MCF 10A (cell line): ENCODE measurements around the gene MTARC2. TPM values are rescaled to one million over a fixed set of nuclear protein-coding genes. Genes with fewer than 3 reads are reported as not detected.

Experiments
- Bru-seq: library from RNA; stranded (reverse); fragments of 400-500 nt; gene quantifications from one replicate; lab custom pipeline; 2021; lab: Mats Ljungman, UMichigan
- BruChase-seq, 2 experiments: library from RNA; stranded (reverse); fragments of 400-500 nt; gene quantifications; one replicate each; lab custom pipeline; 2021; lab: Mats Ljungman, UMichigan
- BruUV-seq: library from RNA; stranded (reverse); fragments of 400-500 nt; replicated peaks from 2 replicates; lab custom pipeline; 2021; lab: Mats Ljungman, UMichigan
- CTCF ChIA-PET: fragments of 300-600 bp; sonication (Branson Sonifier 250); formaldehyde crosslinking; extraction: SDS; loops from one replicate; lab custom pipeline; 2021; ENCODE audit warnings: antibody characterized with exemption, inconsistent platforms; lab: Yijun Ruan, JAX
- POLR2A ChIA-PET: fragments of 300-600, 350-650 bp; sonication (Branson Sonifier 250); formaldehyde crosslinking; extraction: SDS; loops from one replicate; lab custom pipeline; 2020; ENCODE audit warnings: antibody characterized with exemption, inconsistent platforms; lab: Yijun Ruan, JAX
- DNase-seq: peaks from one replicate; pipeline ENCODE4 v3.0.0-alpha.2; 2018; ENCODE audit not compliant: unreplicated experiment
- H3K27ac Mint-ChIP-seq: one replicate; pipeline ENCODE4 v1.8.0; 2022; ENCODE audit warnings: mild to moderate bottlenecking, low read depth, mixed read lengths; ENCODE audit not compliant: unreplicated experiment
- H3K27me3 Mint-ChIP-seq: one replicate; pipeline ENCODE4 v1.8.0; 2022; ENCODE audit warnings: mixed read lengths; ENCODE audit not compliant: insufficient read depth, unreplicated experiment
- H3K36me3 Mint-ChIP-seq: one replicate; pipeline ENCODE4 v1.8.0; 2022; ENCODE audit warnings: mild to moderate bottlenecking, moderate library complexity, mixed read lengths; ENCODE audit not compliant: insufficient read depth, unreplicated experiment
- H3K4me1 Mint-ChIP-seq: one replicate; pipeline ENCODE4 v1.8.0; 2022; ENCODE audit warnings: mixed read lengths; ENCODE audit not compliant: insufficient read depth, unreplicated experiment
- H3K4me3 Mint-ChIP-seq: one replicate; pipeline ENCODE4 v1.8.0; 2022; ENCODE audit warnings: mild to moderate bottlenecking, moderate library complexity, mixed read lengths; ENCODE audit not compliant: unreplicated experiment
- H3K9me3 Mint-ChIP-seq: one replicate; pipeline ENCODE4 v1.8.0; 2022; ENCODE audit warnings: mixed read lengths; ENCODE audit not compliant: unreplicated experiment
- intact Hi-C: fragments of 100-400 bp; cut with micrococcal nuclease; formaldehyde crosslinking; loops from 2 replicates; pipeline ENCODE4 v1.14.1; 2022
- long read RNA-seq: library from polyadenylated mRNA; stranded (forward); transcript quantifications from one replicate; pipeline ENCODE4 v2.0.0, GENCODE V29; 2022
- total RNA-seq: library from RNA; stranded (reverse); gene quantifications from 2 replicates; pipeline ENCODE4 v1.2.3, GENCODE V29; 2022
- TF ChIP-seq, protein P1 (sequence below): fragments of 200-600 bp; IDR thresholded peaks from one replicate; pipeline ENCODE4 v1.8.0; 2022; ENCODE audit warnings: antibody characterized with exemption, mild to moderate bottlenecking; ENCODE audit not compliant: unreplicated experiment

Gene MTARC2
- total RNA-seq (3.6 and 5.2 TPM in 2 replicates), Bru-seq, nascent RNA (percentile 41 among the genes with signal in this experiment), BruChase-seq, experiment 1, labeled RNA remaining after a 6-hour chase (percentile 42 among the genes with signal in this experiment), BruChase-seq, experiment 2, labeled RNA remaining after a 2-hour chase (percentile 49 among the genes with signal in this experiment)
- long read RNA-seq, transcript MARC2-202 (8 exons, 2,134 nt) = major isoform, 7 of 10 reads
- long read RNA-seq, partial matches to known transcripts = 0 of 10 reads
- long read RNA-seq, other reads (novel, unspliced or antisense) = 3 of 10 reads

DNA sequence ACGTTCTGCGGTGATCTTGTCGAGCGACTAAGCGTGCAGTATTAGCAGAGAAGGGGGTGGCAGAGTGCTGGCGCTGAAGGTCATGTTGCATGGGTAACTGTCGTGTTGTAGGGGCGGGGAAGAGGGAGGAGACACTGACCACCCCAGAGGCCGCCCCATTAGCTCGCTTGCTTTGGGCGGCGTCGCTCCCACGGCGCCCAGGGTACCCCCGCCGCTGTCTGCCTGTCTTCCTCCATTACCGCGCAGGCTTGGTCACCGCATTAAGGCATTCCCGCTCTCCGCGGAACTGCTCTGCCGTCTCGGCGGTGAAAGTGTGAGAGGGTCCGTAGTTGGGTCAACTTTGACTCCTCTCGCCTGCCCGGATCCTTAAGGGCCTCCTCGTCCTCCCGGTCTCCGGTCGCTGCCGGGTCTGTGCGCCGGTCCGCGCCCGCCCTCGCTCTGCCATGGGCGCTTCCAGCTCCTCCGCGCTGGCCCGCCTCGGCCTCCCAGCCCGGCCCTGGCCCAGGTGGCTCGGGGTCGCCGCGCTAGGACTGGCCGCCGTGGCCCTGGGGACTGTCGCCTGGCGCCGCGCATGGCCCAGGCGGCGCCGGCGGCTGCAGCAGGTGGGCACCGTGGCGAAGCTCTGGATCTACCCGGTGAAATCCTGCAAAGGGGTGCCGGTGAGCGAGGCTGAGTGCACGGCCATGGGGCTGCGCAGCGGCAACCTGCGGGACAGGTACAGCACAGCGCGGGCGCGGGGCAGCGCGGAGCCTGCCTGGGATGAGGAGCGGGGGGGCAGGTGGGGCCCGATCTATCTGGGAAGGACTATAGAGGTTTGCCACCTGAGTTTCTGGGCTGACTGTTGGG lies at the start of gene MTARC2:
Gene MTARC2, plus strand, starts transcription at position 234 of the 846 bp plus-strand sequence. Its CDS starts 210 bp downstream, at position 444.
- CTCF ChIA-PET = interaction anchor here (0.5 to 7.0 kb wide), 17 partner anchors 9 to 1717 kb away, joined by 3 to 87 read pairs (median 4); no protein-coding TSS in a partner anchor
- TF ChIP-seq, protein P1, sequence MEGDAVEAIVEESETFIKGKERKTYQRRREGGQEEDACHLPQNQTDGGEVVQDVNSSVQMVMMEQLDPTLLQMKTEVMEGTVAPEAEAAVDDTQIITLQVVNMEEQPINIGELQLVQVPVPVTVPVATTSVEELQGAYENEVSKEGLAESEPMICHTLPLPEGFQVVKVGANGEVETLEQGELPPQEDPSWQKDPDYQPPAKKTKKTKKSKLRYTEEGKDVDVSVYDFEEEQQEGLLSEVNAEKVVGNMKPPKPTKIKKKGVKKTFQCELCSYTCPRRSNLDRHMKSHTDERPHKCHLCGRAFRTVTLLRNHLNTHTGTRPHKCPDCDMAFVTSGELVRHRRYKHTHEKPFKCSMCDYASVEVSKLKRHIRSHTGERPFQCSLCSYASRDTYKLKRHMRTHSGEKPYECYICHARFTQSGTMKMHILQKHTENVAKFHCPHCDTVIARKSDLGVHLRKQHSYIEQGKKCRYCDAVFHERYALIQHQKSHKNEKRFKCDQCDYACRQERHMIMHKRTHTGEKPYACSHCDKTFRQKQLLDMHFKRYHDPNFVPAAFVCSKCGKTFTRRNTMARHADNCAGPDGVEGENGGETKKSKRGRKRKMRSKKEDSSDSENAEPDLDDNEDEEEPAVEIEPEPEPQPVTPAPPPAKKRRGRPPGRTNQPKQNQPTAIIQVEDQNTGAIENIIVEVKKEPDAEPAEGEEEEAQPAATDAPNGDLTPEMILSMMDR = no peak
- Mint-ChIP-seq H3K27me3 (no peaks in the 10 kb centered on the region), H3K9me3 (no peaks in the 10 kb centered on the region), H3K27ac (no peak within 1 kb of the TSS), H3K4me3 (peak within 1 kb of the TSS; percentile 71), H3K36me3 (no peaks in the 10 kb centered on the region), H3K4me1 (no peaks in the 10 kb centered on the region)
- no TSS peak for BruUV-seq
- POLR2A ChIA-PET = interaction anchor here (0.7 to 2.6 kb wide), 13 partner anchors 8 to 540 kb away, joined by 3 to 29 read pairs (median 6); partner anchors contain the start of gene RAB3GAP2
- intact Hi-C loops = no loop called here
- DNase-seq = peak; percentile 77

DNA sequence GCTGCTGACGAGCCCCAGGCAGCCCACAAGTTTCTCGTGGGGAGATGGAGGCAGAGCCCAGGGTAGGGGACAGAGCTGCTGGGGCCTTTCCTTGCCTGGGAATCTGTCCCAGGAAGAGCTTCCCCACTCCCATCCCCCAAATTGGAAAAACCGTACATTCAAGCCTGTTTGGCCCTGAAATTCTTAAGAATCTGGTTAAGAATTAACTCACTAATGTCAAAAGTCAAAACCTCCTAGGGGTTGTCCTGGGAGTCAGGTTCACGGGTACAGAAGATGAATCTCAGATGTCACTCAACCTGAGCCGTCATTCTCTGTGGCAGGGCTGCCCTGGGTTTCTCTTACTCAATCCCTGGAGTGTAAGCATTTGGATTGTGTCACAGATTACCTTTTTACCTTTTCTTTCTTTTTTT lies 49.5 kb upstream of the MTARC2 start:
- TF ChIP-seq, protein P1 = no peak
- H3K27ac Mint-ChIP-seq = no peak overlapping the region
- H3K4me1 Mint-ChIP-seq = no peaks in the 10 kb centered on the region
- H3K36me3 Mint-ChIP-seq = no peaks in the 10 kb centered on the region
- no peak overlapping the region for H3K4me3 Mint-ChIP-seq
- H3K27me3 Mint-ChIP-seq = no peaks in the 10 kb centered on the region
- H3K9me3 Mint-ChIP-seq = no peaks in the 10 kb centered on the region
- DNase-seq = no peak
- ChIA-PET CTCF (interaction anchor here (0.6 to 3.2 kb wide), 13 partner anchors 8 to 479 kb away, joined by 3 to 26 read pairs (median 3); no protein-coding TSS in a partner anchor), POLR2A (no interaction called here)
- intact Hi-C loops = no loop called here
- BruUV-seq = no TSS peak

DNA sequence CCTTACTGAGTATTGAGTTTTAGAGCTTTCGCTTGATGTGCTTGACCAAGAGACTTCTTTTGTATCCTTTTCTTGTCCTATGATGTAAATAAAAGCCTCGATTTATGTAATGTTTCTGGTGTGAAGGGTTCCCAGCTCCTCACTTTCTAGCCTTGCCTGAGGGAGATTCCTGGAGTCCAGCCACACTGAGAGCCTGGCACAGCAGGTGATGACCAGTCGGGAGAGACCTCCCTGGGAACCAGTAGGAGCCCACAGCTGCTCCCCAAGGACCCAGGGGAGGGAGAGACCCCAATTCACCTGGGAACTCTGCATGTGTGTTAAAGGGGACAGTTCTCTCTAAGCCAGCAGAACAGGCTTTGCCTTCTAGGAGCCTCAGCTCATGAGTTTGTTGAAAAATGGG lies 49.1 kb upstream of the MTARC2 start:
- Mint-ChIP-seq H3K4me1 (no peaks in the 10 kb centered on the region), H3K27me3 (no peaks in the 10 kb centered on the region), H3K9me3 (no peaks in the 10 kb centered on the region), H3K27ac (no peak overlapping the region), H3K36me3 (no peaks in the 10 kb centered on the region), H3K4me3 (no peak overlapping the region)
- ChIA-PET POLR2A (no interaction called here), CTCF (interaction anchor here (0.6 to 3.2 kb wide), 16 partner anchors 8 to 480 kb away, joined by 3 to 26 read pairs (median 4); no protein-coding TSS in a partner anchor)
- TF ChIP-seq, protein P1 = no peak
- no peak for DNase-seq
- no TSS peak for BruUV-seq
- intact Hi-C loops = no loop called here
